IPS DF 6.9 (cell line): ENCODE measurements around the gene FAM234B.

ENCODE experiments used
- DNase-seq: peaks from one replicate; pipeline ENCODE4 v3.0.0-alpha.2; 2013; ENCODE audit warnings: low read depth, low spot score
- H3K27ac ChIP-seq: one replicate; pipeline ENCODE4 v1.5.1; 2013; ENCODE audit warnings: low read length, control low read depth
- H3K27me3 ChIP-seq: 2 replicates; pipeline ENCODE4 v1.6.1; 2013; ENCODE audit warnings: mild to moderate bottlenecking, low read length; ENCODE audit not compliant: control insufficient read depth, insufficient read depth
- H3K36me3 ChIP-seq: 2 replicates; pipeline ENCODE4 v1.6.1; 2013; ENCODE audit warnings: low read length; ENCODE audit not compliant: control insufficient read depth, insufficient read depth
- H3K4me1 ChIP-seq: 2 replicates; pipeline ENCODE4 v1.6.1; 2013; ENCODE audit warnings: low read length; ENCODE audit not compliant: control insufficient read depth, insufficient read depth
- H3K4me3 ChIP-seq: 2 replicates; pipeline ENCODE4 v1.5.1; 2013; ENCODE audit warnings: mild to moderate bottlenecking, low read length
- H3K9me3 ChIP-seq: 2 replicates; pipeline ENCODE4 v1.6.1; 2013; ENCODE audit warnings: low read length, inconsistent platforms; ENCODE audit not compliant: control insufficient read depth, insufficient read depth
- WGBS: extraction: QIAGEN DNeasy Blood & Tissue Kit; methylation state at CpG from one replicate; pipeline ENCODE4 v1.1.7; 2013; ENCODE audit warnings: mixed read lengths, missing lambda C conversion rate; ENCODE audit not compliant: insufficient read length, insufficient coverage; 5-methylcytosine and 5-hydroxymethylcytosine counted together

The FAM234B gene

GRCh38 chr12:13044002-13044905 lies at the start of gene FAM234B:
FAM234B (plus strand) TSS chr12:13044381; CDS start chr12:13044404, 23 bp downstream.
- no CpG with 5 or more reads among the region's 74 CpGs for WGBS
- H3K4me1 ChIP-seq: 0 out of 2 replicates have a peak, but pooled peaks cover 1% of the 10 kb centered on the region
- no peak within 1 kb of the TSS for H3K27ac ChIP-seq

GRCh38 chr12:12995088-12995487 lies 49.1 kb upstream of the FAM234B start:
- Histone ChIP-seq H3K4me1 (0 out of 2 replicates have a peak, but pooled peaks cover 1% of the 10 kb centered on the region), H3K36me3 (no peaks in the 10 kb centered on the region), H3K4me3 (no peak overlapping the region), H3K27ac (no peak overlapping the region), H3K27me3 (no peaks in the 10 kb centered on the region), H3K9me3 (no peaks in the 10 kb centered on the region)
- WGBS: no CpG with 5 or more reads among the region's 3 CpGs
- DNase-seq: no peak

More at GRCh38 chr12:13044002-13044905, at the start of gene FAM234B:
- H3K27me3 ChIP-seq: no peaks in the 10 kb centered on the region
- DNase-seq: peak; percentile 41
- H3K4me3 ChIP-seq: peak within 1 kb of the TSS; percentile 63; the same call in 1 of the 2 replicates
- H3K36me3 ChIP-seq: no peaks in the 10 kb centered on the region
- H3K9me3 ChIP-seq: no peaks in the 10 kb centered on the region

GRCh38 chr12:12996209-12996608 lies 48.0 kb upstream of the FAM234B start:
- no peak for DNase-seq
- H3K27me3 ChIP-seq: no peaks in the 10 kb centered on the region
- H3K27ac ChIP-seq: no peak overlapping the region
- H3K9me3 ChIP-seq: no peaks in the 10 kb centered on the region
- no peak overlapping the region for H3K4me3 ChIP-seq
- H3K4me1 ChIP-seq: 0 out of 2 replicates have a peak, but pooled peaks cover under 1% of the 10 kb centered on the region
- no peaks in the 10 kb centered on the region for H3K36me3 ChIP-seq
- no CpG with 5 or more reads among the region's 3 CpGs for WGBS

- H3K4me3 ChIP-seq: no peak overlapping the region
- WGBS: no CpG with 5 or more reads among the region's 3 CpGs
Observed at GRCh38 chr12:12997156-12997555, 47.0 kb upstream of the FAM234B start.

GRCh38 chr12:12997734-12998133 lies 46.4 kb upstream of the FAM234B start:
- no peaks in the 10 kb centered on the region; the same call in 1 of the 2 replicates for H3K27me3 ChIP-seq
- H3K36me3 ChIP-seq: no peaks in the 10 kb centered on the region
- no peak for DNase-seq
- no peak overlapping the region for H3K4me3 ChIP-seq
- H3K9me3 ChIP-seq: no peaks in the 10 kb centered on the region
- H3K27ac ChIP-seq: no peak overlapping the region
- no CpG with 5 or more reads among the region's 2 CpGs for WGBS
- peaks cover 4% of the 10 kb centered on the region; the same call in 1 of the 2 replicates for H3K4me1 ChIP-seq

More at GRCh38 chr12:12997156-12997555, 47.0 kb upstream of the FAM234B start:
- no peaks in the 10 kb centered on the region for H3K36me3 ChIP-seq
- H3K27me3 ChIP-seq: no peaks in the 10 kb centered on the region; the same call in 1 of the 2 replicates
- H3K4me1 ChIP-seq: peaks cover 4% of the 10 kb centered on the region; the same call in 1 of the 2 replicates
- H3K9me3 ChIP-seq: no peaks in the 10 kb centered on the region
- no peak overlapping the region for H3K27ac ChIP-seq
- DNase-seq: no peak

GRCh38 chr12:12998248-12998647 lies 45.9 kb upstream of the FAM234B start:
- WGBS: no CpG with 5 or more reads among the region's 4 CpGs
- H3K27me3 ChIP-seq: no peaks in the 10 kb centered on the region; the same call in 1 of the 2 replicates
- no peaks in the 10 kb centered on the region for H3K9me3 ChIP-seq
- H3K4me3 ChIP-seq: no peak overlapping the region
- no peak overlapping the region for H3K27ac ChIP-seq
- no peak for DNase-seq
- peaks cover 4% of the 10 kb centered on the region; the same call in 1 of the 2 replicates for H3K4me1 ChIP-seq
- no peaks in the 10 kb centered on the region for H3K36me3 ChIP-seq

GRCh38 chr12:12999271-12999958 lies 44.8 kb upstream of the FAM234B start:
- no peak for DNase-seq
- Histone ChIP-seq H3K27me3 (no peaks in the 10 kb centered on the region; the same call in 1 of the 2 replicates), H3K4me1 (peaks cover 4% of the 10 kb centered on the region; the same call in 1 of the 2 replicates), H3K27ac (no peak overlapping the region), H3K4me3 (peak overlapping the region; percentile 44; the same call in 1 of the 2 replicates), H3K9me3 (no peaks in the 10 kb centered on the region), H3K36me3 (no peaks in the 10 kb centered on the region)
- no CpG with 5 or more reads among the region's 22 CpGs for WGBS

GRCh38 chr12:12999959-13000615 lies 44.1 kb upstream of the FAM234B start, which contains the start of gene HEBP1:
HEBP1 (minus strand) TSS chr12:13000265; CDS start chr12:13000114, 151 bp downstream.
- no peak within 1 kb of the TSS for H3K27ac ChIP-seq
- no peaks in the 10 kb centered on the region; the same call in 1 of the 2 replicates for H3K27me3 ChIP-seq
- H3K9me3 ChIP-seq: no peaks in the 10 kb centered on the region

GRCh38 chr12:13000616-13000924 lies 43.6 kb upstream of the FAM234B start:
- H3K4me1 ChIP-seq: peaks cover 4% of the 10 kb centered on the region; the same call in 1 of the 2 replicates
- no peak for DNase-seq
- no peak overlapping the region for H3K27ac ChIP-seq
- no peaks in the 10 kb centered on the region for H3K9me3 ChIP-seq
- H3K36me3 ChIP-seq: no peaks in the 10 kb centered on the region
- H3K27me3 ChIP-seq: no peaks in the 10 kb centered on the region; the same call in 1 of the 2 replicates
- peak overlapping the region; percentile 40; the same call in 1 of the 2 replicates for H3K4me3 ChIP-seq
- WGBS: no CpG with 5 or more reads among the region's 16 CpGs

More at GRCh38 chr12:12999959-13000615, 44.1 kb upstream of the FAM234B start, which contains the start of gene HEBP1:
- DNase-seq: no peak
- H3K36me3 ChIP-seq: no peaks in the 10 kb centered on the region
- H3K4me1 ChIP-seq: peaks cover 4% of the 10 kb centered on the region; the same call in 1 of the 2 replicates
- H3K4me3 ChIP-seq: peak within 1 kb of the TSS; percentile 44; the same call in 1 of the 2 replicates
- WGBS: no CpG with 5 or more reads among the region's 69 CpGs
